ENCODE results near the gene MATN1. TPM values are rescaled to one million over a fixed set of nuclear protein-coding genes. Genes with fewer than 3 reads are reported as not detected.

The MATN1 gene
- total and polyA plus RNA-seq, 5 donors from 2014 or later = 1.9 TPM; not detected in 4

- H3K27ac ChIP-seq (ENCODE audit: insufficient read depth, low read length, poor library complexity, severe bottlenecking) = no peak overlapping the region
- H3K27me3 Mint-ChIP-seq = no peaks in the 10 kb centered on the region
- no peaks in the 10 kb centered on the region for H3K27me3 ChIP-seq (ENCODE audit: control insufficient read depth, insufficient read depth, low read length)
- H3K4me1 Mint-ChIP-seq = peaks cover 0 to 32% (median 15%) of the 10 kb centered on the region in 4 donors
- DNase-seq = no peak
- H3K4me3 Mint-ChIP-seq = no peak overlapping the region
- H3K4me1 ChIP-seq (ENCODE audit: control insufficient read depth, insufficient read depth, low read length, poor library complexity, severe bottlenecking) = peaks cover 7% of the 10 kb centered on the region
- ATAC-seq (ENCODE audit: low read depth in 2 of 2) = no peak
- peak overlapping the region in 1 of 3 donors; percentile 59 for H3K27ac Mint-ChIP-seq
- H3K36me3 Mint-ChIP-seq = peaks cover 6% of the 10 kb centered on the region
- peaks cover 14% of the 10 kb centered on the region for H3K36me3 ChIP-seq (ENCODE audit: control insufficient read depth, insufficient read depth, low read length)
- no peaks in the 10 kb centered on the region for H3K9me3 Mint-ChIP-seq
- no peak overlapping the region for H3K4me3 ChIP-seq (ENCODE audit: low read depth, low read length)
- H3K9me3 ChIP-seq (ENCODE audit: control insufficient read depth in 2 of 2, low read length in 2 of 2) = no peaks in the 10 kb centered on the region
These were observed 3.6 kb upstream of the MATN1 start for GRCh38 chr1:30726773-30727684.

DNA sequence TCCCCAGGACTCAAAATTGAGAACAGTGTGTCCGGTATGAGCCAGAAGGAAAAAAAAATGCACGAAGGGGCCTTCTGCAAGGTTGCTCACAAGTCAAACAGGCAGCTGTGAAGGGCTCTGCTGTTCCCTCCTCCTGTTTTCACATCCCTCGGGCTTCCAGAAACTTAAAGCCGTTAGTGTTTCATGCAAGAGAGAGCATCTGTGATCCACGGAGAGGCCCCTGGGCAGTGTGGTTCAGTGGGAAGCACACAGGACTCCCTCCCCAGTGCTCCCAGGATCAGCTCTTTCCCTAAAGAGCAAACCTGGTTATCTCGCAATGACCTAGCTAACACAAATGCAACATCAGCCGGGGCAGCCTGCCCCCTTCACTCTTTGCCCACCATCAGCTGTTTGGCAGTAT is 2.9 kb upstream of the MATN1 start:
- no peak overlapping the region for H3K4me3 Mint-ChIP-seq
- ATAC-seq (ENCODE audit: low read depth in 2 of 2) = no peak
- H3K36me3 Mint-ChIP-seq = peaks cover 13% of the 10 kb centered on the region
- H3K4me1 ChIP-seq (ENCODE audit: control insufficient read depth, insufficient read depth, low read length, poor library complexity, severe bottlenecking) = no peaks in the 10 kb centered on the region
- peaks cover 14% of the 10 kb centered on the region for H3K36me3 ChIP-seq (ENCODE audit: control insufficient read depth, insufficient read depth, low read length)
- H3K9me3 ChIP-seq (ENCODE audit: control insufficient read depth in 2 of 2, low read length in 2 of 2) = no peaks in the 10 kb centered on the region
- H3K4me3 ChIP-seq (ENCODE audit: low read depth, low read length) = no peak overlapping the region
- H3K27ac ChIP-seq (ENCODE audit: insufficient read depth, low read length, poor library complexity, severe bottlenecking) = no peak overlapping the region
- H3K27me3 Mint-ChIP-seq = no peaks in the 10 kb centered on the region
- H3K27ac Mint-ChIP-seq = no peak overlapping the region
- DNase-seq = no peak
- no peaks in the 10 kb centered on the region for H3K27me3 ChIP-seq (ENCODE audit: control insufficient read depth, insufficient read depth, low read length)
- H3K4me1 Mint-ChIP-seq = peaks cover 0 to 32% (median 10%) of the 10 kb centered on the region in 4 donors
- no peaks in the 10 kb centered on the region for H3K9me3 Mint-ChIP-seq

DNA sequence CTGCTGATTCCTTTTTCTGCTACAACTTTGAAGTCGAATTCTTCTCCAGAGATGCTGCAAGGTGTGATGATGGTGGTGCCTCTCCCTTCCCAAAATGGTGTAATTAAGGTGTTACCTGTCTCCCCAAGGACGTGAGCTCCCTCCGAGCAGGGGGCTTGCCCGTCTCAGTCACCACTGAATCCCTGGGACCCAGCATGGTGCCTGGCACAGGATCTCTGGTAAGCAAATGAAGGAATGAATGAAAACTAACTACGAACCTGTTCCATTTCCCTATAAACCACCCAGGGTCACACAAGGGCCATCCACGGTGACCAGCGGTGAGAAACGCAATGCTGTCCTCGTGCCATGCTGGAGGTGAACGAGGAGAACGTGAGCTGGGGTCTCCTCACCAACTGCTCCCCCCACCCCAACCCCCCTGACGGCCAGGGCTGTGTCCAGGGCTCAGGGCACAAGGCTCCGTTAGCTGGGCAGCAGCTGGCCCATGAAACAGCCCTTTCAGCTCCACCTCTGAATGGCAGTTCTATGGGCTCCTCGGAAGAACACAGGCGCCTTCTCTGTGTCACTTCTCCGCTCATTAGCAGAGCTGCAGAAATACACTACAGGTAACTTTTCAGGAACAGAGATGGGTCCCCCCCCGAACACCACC is 2.2 kb upstream of the MATN1 start:
- H3K27ac ChIP-seq (ENCODE audit: insufficient read depth, low read length, poor library complexity, severe bottlenecking) = no peak overlapping the region
- peak overlapping the region in 1 of 4 donors; percentile 11 for H3K4me3 Mint-ChIP-seq
- peaks cover 10% of the 10 kb centered on the region for H3K36me3 Mint-ChIP-seq
- H3K9me3 ChIP-seq (ENCODE audit: control insufficient read depth in 2 of 2, low read length in 2 of 2) = no peaks in the 10 kb centered on the region
- no peaks in the 10 kb centered on the region for H3K27me3 Mint-ChIP-seq
- H3K9me3 Mint-ChIP-seq = no peaks in the 10 kb centered on the region
- H3K36me3 ChIP-seq (ENCODE audit: control insufficient read depth, insufficient read depth, low read length) = peaks cover 14% of the 10 kb centered on the region
- H3K27ac Mint-ChIP-seq = no peak overlapping the region
- H3K4me1 ChIP-seq (ENCODE audit: control insufficient read depth, insufficient read depth, low read length, poor library complexity, severe bottlenecking) = no peaks in the 10 kb centered on the region
- no peaks in the 10 kb centered on the region for H3K27me3 ChIP-seq (ENCODE audit: control insufficient read depth, insufficient read depth, low read length)
- peaks cover 0 to 31% (median 6%) of the 10 kb centered on the region in 4 donors for H3K4me1 Mint-ChIP-seq
- no peak for ATAC-seq (ENCODE audit: low read depth in 2 of 2)
- H3K4me3 ChIP-seq (ENCODE audit: low read depth, low read length) = no peak overlapping the region
- no peak for DNase-seq

DNA sequence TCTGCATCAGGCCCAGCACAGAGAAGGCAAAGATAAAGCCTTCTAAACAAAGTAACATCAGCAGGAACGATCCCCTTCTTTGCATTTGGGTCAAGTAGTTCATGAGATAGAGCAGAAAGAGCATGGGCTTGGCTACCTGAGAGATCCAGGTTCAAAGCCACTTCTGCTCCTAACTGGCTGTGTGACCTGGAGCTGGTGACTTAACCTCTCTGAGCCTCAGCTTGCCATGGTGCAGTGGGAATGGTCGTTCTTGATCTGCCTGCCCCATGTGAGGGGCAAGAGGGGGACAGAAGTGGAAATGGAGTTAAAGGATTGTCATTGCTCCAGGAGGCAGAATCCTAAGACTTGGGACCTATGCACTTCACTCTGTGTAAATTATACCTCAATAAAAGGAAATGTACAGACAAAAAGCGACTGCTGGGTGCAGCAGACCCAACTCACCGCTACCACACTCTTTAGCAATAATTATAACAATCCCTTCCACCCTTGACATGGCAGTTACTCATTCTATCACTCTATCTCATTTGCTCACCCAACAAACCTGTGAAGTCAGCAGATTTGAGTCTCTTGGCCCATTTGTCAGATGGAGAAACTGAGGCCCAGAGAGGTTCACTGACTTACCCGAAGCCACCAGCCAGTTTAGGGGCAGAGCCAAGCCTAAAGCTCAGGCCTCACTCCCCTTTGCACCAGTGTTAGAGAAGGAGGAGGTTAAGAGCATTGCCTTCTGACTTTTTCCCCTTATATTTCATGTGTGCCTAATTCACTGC is 1.5 kb upstream of the MATN1 start:
- DNase-seq = no peak
- no peaks in the 10 kb centered on the region for H3K4me1 ChIP-seq (ENCODE audit: control insufficient read depth, insufficient read depth, low read length, poor library complexity, severe bottlenecking)

GRCh38 chr1:30724175-30724574 is 790 bp upstream of the MATN1 start:
- no peaks in the 10 kb centered on the region for H3K9me3 ChIP-seq (ENCODE audit: control insufficient read depth in 2 of 2, low read length in 2 of 2)
- Mint-ChIP-seq H3K27ac (peak overlapping the region in 1 of 3 donors; percentile 75), H3K4me3 (peak overlapping the region in 2 of 4 donors; percentile 66 to 79), H3K27me3 (no peaks in the 10 kb centered on the region), H3K4me1 (peaks cover 0 to 45% (median 10%) of the 10 kb centered on the region in 4 donors), H3K36me3 (peaks cover 10% of the 10 kb centered on the region), H3K9me3 (no peaks in the 10 kb centered on the region)
- no peak overlapping the region for H3K4me3 ChIP-seq (ENCODE audit: low read depth, low read length)
- peaks cover 6% of the 10 kb centered on the region for H3K4me1 ChIP-seq (ENCODE audit: control insufficient read depth, insufficient read depth, low read length, poor library complexity, severe bottlenecking)
- ATAC-seq (ENCODE audit: low read depth in 2 of 2) (no peak), DNase-seq (peak in 1 of 3 donors; percentile 32)
- H3K27ac ChIP-seq (ENCODE audit: insufficient read depth, low read length, poor library complexity, severe bottlenecking) = no peak overlapping the region
- no peaks in the 10 kb centered on the region for H3K27me3 ChIP-seq (ENCODE audit: control insufficient read depth, insufficient read depth, low read length)
- H3K36me3 ChIP-seq (ENCODE audit: control insufficient read depth, insufficient read depth, low read length) = peaks cover 14% of the 10 kb centered on the region

More for the DNA sequence above, 1.5 kb upstream of the MATN1 start:
- Histone ChIP-seq H3K9me3 (ENCODE audit: control insufficient read depth in 2 of 2, low read length in 2 of 2) (no peaks in the 10 kb centered on the region), H3K27ac (ENCODE audit: insufficient read depth, low read length, poor library complexity, severe bottlenecking) (no peak overlapping the region), H3K36me3 (ENCODE audit: control insufficient read depth, insufficient read depth, low read length) (peaks cover 14% of the 10 kb centered on the region), H3K27me3 (ENCODE audit: control insufficient read depth, insufficient read depth, low read length) (no peaks in the 10 kb centered on the region), H3K4me3 (ENCODE audit: low read depth, low read length) (no peak overlapping the region)
- peak overlapping the region in 2 of 4 donors; percentile 11 to 79 for H3K4me3 Mint-ChIP-seq
- H3K4me1 Mint-ChIP-seq = peaks cover 0 to 38% (median 8%) of the 10 kb centered on the region in 4 donors
- no peak overlapping the region for H3K27ac Mint-ChIP-seq
- no peak for ATAC-seq (ENCODE audit: low read depth in 2 of 2)
- peaks cover 10% of the 10 kb centered on the region for H3K36me3 Mint-ChIP-seq
- H3K27me3 Mint-ChIP-seq = no peaks in the 10 kb centered on the region
- H3K9me3 Mint-ChIP-seq = no peaks in the 10 kb centered on the region

DNA sequence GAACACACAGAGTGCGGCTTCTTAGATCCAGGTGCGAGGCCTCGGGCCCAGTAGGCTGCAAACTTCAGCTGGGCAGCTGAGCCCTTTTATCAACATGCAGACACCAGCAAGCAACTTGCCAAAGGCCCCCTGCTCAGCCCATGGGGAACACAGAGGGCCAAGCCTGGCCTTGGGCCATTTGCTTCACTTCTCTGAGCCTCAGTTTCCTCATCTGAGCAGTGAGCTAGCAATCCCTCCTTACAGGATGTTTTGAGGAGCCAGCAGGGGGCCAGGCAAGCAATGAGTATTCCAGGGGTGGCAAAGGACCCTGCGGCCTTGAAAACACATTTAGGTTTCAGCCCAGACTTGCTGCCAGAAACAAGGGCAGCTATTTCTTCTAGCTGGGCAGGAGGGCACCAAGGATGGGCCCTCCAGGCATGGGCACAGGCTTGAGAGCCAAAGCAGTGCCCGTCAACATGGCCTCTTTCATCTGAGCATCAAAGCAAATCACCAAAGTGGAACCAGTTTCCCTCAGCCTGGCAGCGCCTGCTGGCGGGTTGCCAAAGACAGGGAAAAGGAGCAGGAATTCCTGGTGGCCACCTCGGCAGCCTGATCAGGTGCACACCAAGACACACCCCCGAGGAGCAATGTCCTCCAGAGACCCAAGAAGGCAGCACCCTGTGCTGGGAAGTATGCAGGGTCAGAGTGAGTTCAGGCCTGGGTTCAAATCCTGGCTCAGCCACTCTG is 1.4 kb downstream of the MATN1 start:
- Histone ChIP-seq H3K9me3 (ENCODE audit: control insufficient read depth in 2 of 2, low read length in 2 of 2) (no peaks in the 10 kb centered on the region), H3K4me3 (ENCODE audit: low read depth, low read length) (no peak overlapping the region), H3K27me3 (ENCODE audit: control insufficient read depth, insufficient read depth, low read length) (no peaks in the 10 kb centered on the region), H3K4me1 (ENCODE audit: control insufficient read depth, insufficient read depth, low read length, poor library complexity, severe bottlenecking) (peaks cover 15% of the 10 kb centered on the region), H3K36me3 (ENCODE audit: control insufficient read depth, insufficient read depth, low read length) (peaks cover 14% of the 10 kb centered on the region), H3K27ac (ENCODE audit: insufficient read depth, low read length, poor library complexity, severe bottlenecking) (no peak overlapping the region)
- Mint-ChIP-seq H3K4me3 (no peak overlapping the region), H3K27me3 (no peaks in the 10 kb centered on the region), H3K27ac (peak overlapping the region in 1 of 3 donors; percentile 18), H3K4me1 (peaks cover 0 to 49% (median 15%) of the 10 kb centered on the region in 4 donors), H3K9me3 (no peaks in the 10 kb centered on the region), H3K36me3 (peaks cover 8% of the 10 kb centered on the region)
- no peak for ATAC-seq (ENCODE audit: low read depth in 2 of 2)
- no peak for DNase-seq

GRCh38 chr1:30721341-30721793 is 2.0 kb downstream of the MATN1 start:
- no peak for ATAC-seq (ENCODE audit: low read depth in 2 of 2)
- Mint-ChIP-seq H3K4me1 (peaks cover 0 to 49% (median 16%) of the 10 kb centered on the region in 4 donors), H3K27me3 (no peaks in the 10 kb centered on the region), H3K9me3 (no peaks in the 10 kb centered on the region), H3K36me3 (peaks cover 8% of the 10 kb centered on the region), H3K27ac (no peak overlapping the region), H3K4me3 (peak overlapping the region in 1 of 4 donors; percentile 54)
- H3K27me3 ChIP-seq (ENCODE audit: control insufficient read depth, insufficient read depth, low read length) = no peaks in the 10 kb centered on the region
- no peak overlapping the region for H3K27ac ChIP-seq (ENCODE audit: insufficient read depth, low read length, poor library complexity, severe bottlenecking)
- H3K4me1 ChIP-seq (ENCODE audit: control insufficient read depth, insufficient read depth, low read length, poor library complexity, severe bottlenecking) = peaks cover 15% of the 10 kb centered on the region
- H3K4me3 ChIP-seq (ENCODE audit: low read depth, low read length) = no peak overlapping the region
- peaks cover 14% of the 10 kb centered on the region for H3K36me3 ChIP-seq (ENCODE audit: control insufficient read depth, insufficient read depth, low read length)
- H3K9me3 ChIP-seq (ENCODE audit: control insufficient read depth in 2 of 2, low read length in 2 of 2) = no peaks in the 10 kb centered on the region
- DNase-seq = no peak
